ENCODE data around the gene SLC15A5.

SLC15A5 gene

GRCh38 chr12:16155938-16156337 is 121.5 kb downstream of the SLC15A5 start:
- TF ChIP-seq CTCF (IDR thresholded peaks at IDR 0.05; ENCODE audit: borderline replicate concordance, insufficient read depth, low read depth, low read length): no peak

GRCh38 chr12:16154990-16155389 is 122.5 kb downstream of the SLC15A5 start:
- no peak for TF ChIP-seq CTCF (IDR thresholded peaks at IDR 0.05; ENCODE audit: borderline replicate concordance, insufficient read depth, low read depth, low read length)
- no peak overlapping the region for H3K4me3 ChIP-seq (ENCODE audit: low read depth, low read length)

More at GRCh38 chr12:16155938-16156337, 121.5 kb downstream of the SLC15A5 start:
- no peak overlapping the region for H3K4me3 ChIP-seq (ENCODE audit: low read depth, low read length)

GRCh38 chr12:16152885-16153673 is 124.4 kb downstream of the SLC15A5 start:
- TF ChIP-seq CTCF (IDR thresholded peaks at IDR 0.05; ENCODE audit: borderline replicate concordance, insufficient read depth, low read depth, low read length): no peak
- H3K4me3 ChIP-seq (ENCODE audit: low read depth, low read length): no peak overlapping the region

- TF ChIP-seq CTCF (IDR thresholded peaks at IDR 0.05; ENCODE audit: borderline replicate concordance, insufficient read depth, low read depth, low read length): no peak
- H3K4me3 ChIP-seq (ENCODE audit: low read depth, low read length): no peak overlapping the region
Observed at GRCh38 chr12:16150276-16150675, 127.2 kb downstream of the SLC15A5 start.

- no peak overlapping the region for H3K4me3 ChIP-seq (ENCODE audit: low read depth, low read length)
- TF ChIP-seq CTCF (IDR thresholded peaks at IDR 0.05; ENCODE audit: borderline replicate concordance, insufficient read depth, low read depth, low read length): no peak
Observed at GRCh38 chr12:16148938-16149337, 128.5 kb downstream of the SLC15A5 start.
